Neural progenitor cell (in vitro differentiated cells): Measurements from ENCODE around the gene AMN.
A peak's percentile ranks its signal among the peaks of the same experiment; 100 is the strongest.

Experiments used
- CTCF ChIP-seq: fragments of 200-600 bp; sonication (generic); IDR thresholded peaks from 2 replicates; pipeline ENCODE4 v1.5.1; 2017; ENCODE audit warnings: antibody characterized with exemption, mild to moderate bottlenecking
- EZH2 ChIP-seq: fragments of 200-600 bp; sonication (generic); IDR thresholded peaks from 2 replicates; pipeline ENCODE4 v1.6.1; 2017; ENCODE audit warnings: antibody characterized with exemption, mild to moderate bottlenecking, moderate library complexity
- EZH2phosphoT487 ChIP-seq: fragments of 200-600 bp; sonication (generic); IDR thresholded peaks from 2 replicates; pipeline ENCODE4 v1.6.1; 2017; ENCODE audit warnings: antibody characterized with exemption

- TF ChIP-seq CTCF = no peak
- TF ChIP-seq EZH2 = peak; percentile 89
- TF ChIP-seq EZH2phosphoT487 = no peak
Observed at GRCh38 chr14:102928412-102929240, 6.2 kb downstream of the AMN start.
